HepG2 (cell line): ENCODE results near the gene CYB5D1. TPM values are rescaled to one million over a fixed set of nuclear protein-coding genes. Genes with fewer than 3 reads are reported as not detected.

Experiments
- AGO1 ChIP-seq: fragments of 200-400 bp; formaldehyde crosslinking; IDR thresholded peaks from 2 replicates; pipeline ENCODE4 v1.6.1; 2017; ENCODE audit warnings: mild to moderate bottlenecking, low read depth, low read length, moderate library complexity; ENCODE audit not compliant: poor library complexity, severe bottlenecking
- FOXA1 ChIP-seq, 2 experiments: fragments of 450-650 bp in 1 of 2; sonication (generic) in 1 of 2; formaldehyde crosslinking in 1 of 2; IDR thresholded peaks; 2 replicates each; pipeline versions ENCODE4 v1.4.0 to v1.6.1; 2016 to 2020; ENCODE audit warnings: missing genetic modification reagents in 1 of 2
- FOXO1 ChIP-seq: sonication (generic); formaldehyde crosslinking; IDR thresholded peaks from 2 replicates; pipeline ENCODE4 v1.4.0; 2020; ENCODE audit warnings: missing genetic modification reagents
- GFI1 ChIP-seq: sonication (generic); formaldehyde crosslinking; IDR thresholded peaks from 2 replicates; pipeline ENCODE4 v1.5.0; 2020; ENCODE audit warnings: missing genetic modification reagents, mild to moderate bottlenecking, borderline replicate concordance
- KDM2A ChIP-seq: sonication (generic); formaldehyde crosslinking; IDR thresholded peaks from 2 replicates; pipeline ENCODE4 v1.4.0; 2020; ENCODE audit warnings: low read depth, missing genetic modification reagents, borderline replicate concordance
- KDM5A ChIP-seq: fragments of 200-600 bp; sonication (generic); IDR thresholded peaks from 2 replicates; pipeline ENCODE4 v1.7.0; 2018; ENCODE audit warnings: antibody characterized with exemption, mild to moderate bottlenecking, low read length, borderline replicate concordance
- PHF21A ChIP-seq: sonication (generic); formaldehyde crosslinking; IDR thresholded peaks from 2 replicates; pipeline ENCODE4 v1.5.0; 2020; ENCODE audit warnings: mild to moderate bottlenecking, missing genetic modification reagents
- POLR2G ChIP-seq: fragments of 200-400 bp; formaldehyde crosslinking; IDR thresholded peaks from 2 replicates; pipeline ENCODE4 v1.6.1; 2018; ENCODE audit warnings: mild to moderate bottlenecking, low read depth, low read length, moderate library complexity
- SP4 ChIP-seq: sonication (generic); formaldehyde crosslinking; IDR thresholded peaks from 2 replicates; pipeline ENCODE4 v1.8.1; 2023; ENCODE audit warnings: mild to moderate bottlenecking, missing genetic modification reagents
- TBP ChIP-seq: sonication (generic); formaldehyde crosslinking; IDR thresholded peaks from 2 replicates; pipeline ENCODE4 v1.5.0; 2020; ENCODE audit warnings: missing genetic modification reagents
- TFDP2 ChIP-seq: sonication (generic); formaldehyde crosslinking; IDR thresholded peaks from 2 replicates; pipeline ENCODE4 v1.4.0; 2020; ENCODE audit warnings: missing genetic modification reagents
- TMF1 ChIP-seq: sonication (generic); formaldehyde crosslinking; IDR thresholded peaks from 2 replicates; pipeline ENCODE4 v1.8.1; 2022; ENCODE audit warnings: low read depth, missing genetic modification reagents
- U2AF2 ChIP-seq: fragments of 200-400 bp; formaldehyde crosslinking; IDR thresholded peaks from 2 replicates; pipeline ENCODE4 v1.6.1; 2017; ENCODE audit warnings: low read depth, mild to moderate bottlenecking, low read length
- ZBTB7B ChIP-seq: sonication (generic); formaldehyde crosslinking; IDR thresholded peaks from 2 replicates; pipeline ENCODE4 v1.4.0; 2020; ENCODE audit warnings: missing genetic modification reagents
- ZBTB8A ChIP-seq: sonication (generic); formaldehyde crosslinking; IDR thresholded peaks from 2 replicates; pipeline ENCODE4 v1.4.0; 2020; ENCODE audit warnings: mild to moderate bottlenecking, low read depth, missing genetic modification reagents, borderline replicate concordance
- ZNF142 ChIP-seq: sonication (generic); formaldehyde crosslinking; IDR thresholded peaks from 2 replicates; pipeline ENCODE4 v1.4.0; 2020; ENCODE audit warnings: missing genetic modification reagents
- ZNF850 ChIP-seq: sonication (generic); formaldehyde crosslinking; conservative IDR thresholded peaks from 2 replicates; pipeline ENCODE4 v1.9.0; 2021; ENCODE audit warnings: mild to moderate bottlenecking, missing genetic modification reagents
- polyA plus RNA-seq, 8 experiments: library from polyadenylated mRNA; depleted of rRNA in 3 of 8; stranded (reverse) in 7 of 8; unstranded in 1 of 8; fragments of >200 nt; fragmentation: Illumina TruSeq in 4 of 8; extraction: Trizol in 4 of 8; gene quantifications; 2 replicates each; pipeline versions ENCODE4 v1.2.1 to v1.2.3, GENCODE V29; 2011 to 2016; ENCODE audit warnings: low read depth in 4 of 8, missing spikeins in 1 of 8, mixed read lengths in 1 of 8; ENCODE audit not compliant: insufficient read depth in 1 of 8
- total RNA-seq, 5 experiments: library from RNA; depleted of rRNA; stranded (reverse); fragments of >200 nt; fragmentation: Illumina TruSeq; extraction: Trizol; gene quantifications; 2 replicates each; pipeline ENCODE4 v1.2.3, GENCODE V29; 2016; ENCODE audit warnings: low read depth in 1 of 5
- TF ChIP-seq, protein P1 (sequence below): sonication (generic); formaldehyde crosslinking; IDR thresholded peaks from 2 replicates; pipeline ENCODE4 v1.8.1; 2023; ENCODE audit warnings: mild to moderate bottlenecking, missing genetic modification reagents
- TF ChIP-seq, protein P2 (sequence below): sonication (generic); formaldehyde crosslinking; IDR thresholded peaks from 2 replicates; pipeline ENCODE4 v1.4.0; 2020; ENCODE audit warnings: mild to moderate bottlenecking, low read depth, missing genetic modification reagents

Gene CYB5D1
- total and polyA plus RNA-seq, 2 of the 13 experiments (the other 11 are each of a cell fraction or from before 2014, with no cell fraction given), result 8.9 to 17.0 TPM

DNA sequence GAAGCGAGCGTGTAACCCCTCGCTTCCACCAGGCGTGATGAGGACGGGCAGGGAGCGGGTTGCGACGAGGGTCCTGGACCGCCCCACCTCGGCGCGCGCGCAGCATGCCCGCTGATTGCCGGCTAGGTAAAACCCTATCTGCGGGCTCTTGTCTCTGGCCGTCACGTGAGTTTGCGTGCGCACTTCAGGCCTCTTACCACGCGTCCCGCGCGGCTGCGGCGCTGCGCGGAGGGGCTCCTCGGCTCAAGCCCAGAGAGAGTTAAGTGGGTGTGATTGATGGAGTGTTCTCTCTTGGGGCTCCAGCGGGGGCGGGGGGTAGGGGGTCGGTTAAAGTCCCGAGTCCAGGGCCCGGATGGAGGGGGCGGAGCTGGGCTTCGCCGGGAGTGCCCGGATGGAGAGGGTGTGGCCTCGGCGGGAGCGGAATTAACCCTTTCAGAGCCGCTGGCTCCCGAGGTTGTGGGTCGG lies 15.9 kb upstream of the CYB5D1 start (continued):
- TF ChIP-seq TFDP2 (CRISPR knock-in tag) (no peak), KDM5A (peak; percentile 73; the same call in 1 of the 2 replicates), PHF21A (CRISPR knock-in tag) (peak; percentile 32; the same call in 1 of the 2 replicates), TBP (CRISPR knock-in tag) (no peak), ZNF142 (CRISPR knock-in tag) (0 out of 2 replicates have a peak, but pooled peaks have one; percentile 24), POLR2G (peak; percentile 65), AGO1 (peak; percentile 71), ZBTB7B (0 out of 2 replicates have a peak, but pooled peaks have one; percentile 25), SP4 (CRISPR knock-in tag) (peak; percentile 71), FOXO1 (no peak), TMF1 (CRISPR knock-in tag) (no peak), U2AF2 (no peak), FOXA1 (IDR thresholded peaks at IDR 0.05) (no peak), FOXA1 (CRISPR knock-in tag; IDR thresholded peaks at IDR 0.05) (no peak), ZNF850 (no peak), GFI1 (CRISPR knock-in tag) (peak; percentile 44; the same call in 1 of the 2 replicates), ZBTB8A (no peak), KDM2A (peak; percentile 85; the same call in 1 of the 2 replicates)
- TF ChIP-seq, protein P1, sequence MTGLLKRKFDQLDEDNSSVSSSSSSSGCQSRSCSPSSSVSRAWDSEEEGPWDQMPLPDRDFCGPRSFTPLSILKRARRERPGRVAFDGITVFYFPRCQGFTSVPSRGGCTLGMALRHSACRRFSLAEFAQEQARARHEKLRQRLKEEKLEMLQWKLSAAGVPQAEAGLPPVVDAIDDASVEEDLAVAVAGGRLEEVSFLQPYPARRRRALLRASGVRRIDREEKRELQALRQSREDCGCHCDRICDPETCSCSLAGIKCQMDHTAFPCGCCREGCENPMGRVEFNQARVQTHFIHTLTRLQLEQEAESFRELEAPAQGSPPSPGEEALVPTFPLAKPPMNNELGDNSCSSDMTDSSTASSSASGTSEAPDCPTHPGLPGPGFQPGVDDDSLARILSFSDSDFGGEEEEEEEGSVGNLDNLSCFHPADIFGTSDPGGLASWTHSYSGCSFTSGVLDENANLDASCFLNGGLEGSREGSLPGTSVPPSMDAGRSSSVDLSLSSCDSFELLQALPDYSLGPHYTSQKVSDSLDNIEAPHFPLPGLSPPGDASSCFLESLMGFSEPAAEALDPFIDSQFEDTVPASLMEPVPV, result no peak
- TF ChIP-seq, protein P2, sequence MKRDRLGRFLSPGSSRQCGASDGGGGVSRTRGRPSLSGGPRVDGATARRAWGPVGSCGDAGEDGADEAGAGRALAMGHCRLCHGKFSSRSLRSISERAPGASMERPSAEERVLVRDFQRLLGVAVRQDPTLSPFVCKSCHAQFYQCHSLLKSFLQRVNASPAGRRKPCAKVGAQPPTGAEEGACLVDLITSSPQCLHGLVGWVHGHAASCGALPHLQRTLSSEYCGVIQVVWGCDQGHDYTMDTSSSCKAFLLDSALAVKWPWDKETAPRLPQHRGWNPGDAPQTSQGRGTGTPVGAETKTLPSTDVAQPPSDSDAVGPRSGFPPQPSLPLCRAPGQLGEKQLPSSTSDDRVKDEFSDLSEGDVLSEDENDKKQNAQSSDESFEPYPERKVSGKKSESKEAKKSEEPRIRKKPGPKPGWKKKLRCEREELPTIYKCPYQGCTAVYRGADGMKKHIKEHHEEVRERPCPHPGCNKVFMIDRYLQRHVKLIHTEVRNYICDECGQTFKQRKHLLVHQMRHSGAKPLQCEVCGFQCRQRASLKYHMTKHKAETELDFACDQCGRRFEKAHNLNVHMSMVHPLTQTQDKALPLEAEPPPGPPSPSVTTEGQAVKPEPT, result no peak
